Left renal cortex interstitium (tissue), 4 donors: ENCODE results near the gene TTN. TPM values are rescaled to one million over a fixed set of nuclear protein-coding genes. Genes with fewer than 3 reads are reported as not detected.

Source experiments
- DNase-seq, 4 donors: peaks; one replicate each; pipeline ENCODE4 v3.0.0-alpha.2; 2013; ENCODE audit warnings: low read depth in 4 of 4, low spot score in 2 of 4, missing footprints in 1 of 4
- polyA plus RNA-seq, 4 donors: library from polyadenylated mRNA; unstranded; fragments of 120-200 nt; gene quantifications; one replicate each; pipeline ENCODE4 v1.2.1, GENCODE V29; 2013; ENCODE audit not compliant: insufficient read length in 4 of 4

Gene TTN
- polyA plus RNA-seq, 4 donors = 0.72 to 1.4 (median 1.0) TPM

GRCh38 chr2:178756843-178757242 lies 50.4 kb downstream of the TTN start:
- no peak for DNase-seq

- no peak for DNase-seq
Measured at GRCh38 chr2:178756343-178756742, 50.9 kb downstream of the TTN start.

DNA sequence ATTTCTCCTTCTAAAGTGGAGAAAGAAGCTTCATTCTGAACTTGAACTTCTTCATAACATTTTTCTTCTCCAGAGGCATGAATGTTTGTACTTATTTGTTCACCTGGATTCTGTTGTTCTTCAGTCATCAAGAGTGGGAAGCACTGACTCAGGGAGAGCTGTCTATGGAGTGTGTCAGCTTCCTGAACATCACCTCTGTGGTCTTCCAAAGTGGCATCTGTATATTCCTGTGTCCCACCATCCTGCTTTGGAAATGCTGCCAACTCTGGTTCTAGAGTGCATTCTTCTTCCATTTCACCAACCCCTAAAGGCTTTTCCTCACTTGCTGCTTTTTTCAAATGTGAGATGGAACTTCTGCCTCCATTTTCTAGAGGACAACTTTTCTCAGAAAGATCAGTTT lies 59.5 kb downstream of the TTN start:
- no peak for DNase-seq

GRCh38 chr2:178734518-178734917 lies 72.7 kb downstream of the TTN start:
- DNase-seq = no peak

GRCh38 chr2:178733975-178734374 lies 73.2 kb downstream of the TTN start:
- DNase-seq = no peak

DNA sequence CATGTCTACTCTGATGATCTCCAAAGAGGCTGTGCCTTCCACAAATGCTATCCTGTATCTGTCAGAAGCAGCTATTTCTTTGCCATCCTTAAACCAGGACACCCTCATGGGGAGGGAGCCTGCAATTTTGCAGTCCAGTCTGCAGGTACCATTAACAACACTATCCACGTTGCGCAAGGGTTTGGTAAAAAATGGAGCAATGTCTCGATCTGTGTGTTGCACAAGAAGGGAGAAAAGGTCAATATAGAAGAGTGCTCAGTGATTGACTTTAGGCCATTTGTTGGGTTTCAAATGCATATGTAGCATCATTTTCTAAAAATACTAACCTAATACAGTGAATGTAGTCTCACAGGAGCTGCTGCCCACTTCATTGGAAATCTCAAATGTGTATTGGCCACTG lies 74.3 kb downstream of the TTN start:
- no peak for DNase-seq

DNA sequence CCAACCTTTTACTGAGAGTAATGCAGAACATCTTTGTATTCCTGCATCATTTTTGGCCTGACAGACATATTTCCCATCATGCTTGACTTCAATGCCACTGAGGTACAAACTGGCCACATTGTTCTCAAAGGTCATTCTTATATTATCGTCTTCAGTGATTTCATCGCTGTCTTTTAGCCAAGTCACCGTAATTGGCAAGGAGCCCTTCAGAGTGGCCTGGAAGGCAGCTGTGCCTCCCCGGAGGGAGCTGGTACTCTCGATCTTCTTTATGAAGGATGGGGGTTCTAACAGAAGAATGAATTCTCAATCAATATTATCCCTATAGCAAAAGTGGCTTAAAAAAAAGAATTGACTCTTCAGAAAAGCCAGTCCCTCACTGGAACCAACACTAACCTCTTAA lies 75.9 kb downstream of the TTN start:
- DNase-seq = no peak

DNA sequence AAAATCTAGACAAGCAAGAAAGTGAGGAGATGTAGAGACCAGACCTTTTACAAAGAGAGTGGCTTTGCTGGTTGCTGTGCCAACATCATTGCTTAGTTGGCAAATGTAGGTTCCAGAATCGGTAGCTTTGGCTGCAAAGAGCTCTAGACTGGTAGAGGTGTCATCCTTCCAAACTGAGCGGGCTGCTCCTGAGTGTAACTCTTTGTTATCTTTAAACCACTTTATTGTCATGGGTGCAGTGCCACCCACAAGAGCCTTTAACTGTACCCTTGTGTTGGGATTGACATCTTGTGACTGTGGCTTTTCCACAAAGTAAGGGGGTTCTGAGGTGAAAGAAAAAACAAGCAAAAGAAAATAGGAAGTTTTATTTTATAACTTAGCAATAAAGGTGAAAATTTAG lies 77.2 kb downstream of the TTN start:
- DNase-seq = no peak

DNA sequence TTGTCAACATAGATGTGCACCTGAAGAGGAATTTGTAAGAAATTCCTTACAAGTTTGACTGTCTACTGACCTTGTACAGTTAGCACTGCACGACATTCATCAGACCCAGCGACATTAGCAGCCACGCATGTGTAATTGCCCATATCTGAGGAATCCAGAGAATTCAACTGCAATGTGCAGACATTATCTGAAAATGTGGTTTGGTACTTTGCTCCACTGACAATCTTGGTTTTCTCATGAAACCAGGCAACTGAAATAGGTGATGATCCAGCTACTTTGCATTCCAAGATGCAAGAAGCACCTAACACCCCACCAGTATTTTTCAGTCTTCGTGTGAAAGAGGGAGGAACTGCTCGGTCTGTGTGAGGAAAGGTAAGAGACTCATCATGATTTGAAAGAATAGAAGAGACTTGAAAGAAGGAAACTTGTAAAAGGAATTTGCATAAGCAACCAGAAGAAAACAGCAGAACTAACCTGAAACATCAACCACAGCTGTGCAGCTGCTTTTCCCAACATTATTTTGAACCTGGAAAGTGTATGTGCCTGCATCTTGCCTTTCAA lies 83.4 kb downstream of the TTN start:
- no peak for DNase-seq

DNA sequence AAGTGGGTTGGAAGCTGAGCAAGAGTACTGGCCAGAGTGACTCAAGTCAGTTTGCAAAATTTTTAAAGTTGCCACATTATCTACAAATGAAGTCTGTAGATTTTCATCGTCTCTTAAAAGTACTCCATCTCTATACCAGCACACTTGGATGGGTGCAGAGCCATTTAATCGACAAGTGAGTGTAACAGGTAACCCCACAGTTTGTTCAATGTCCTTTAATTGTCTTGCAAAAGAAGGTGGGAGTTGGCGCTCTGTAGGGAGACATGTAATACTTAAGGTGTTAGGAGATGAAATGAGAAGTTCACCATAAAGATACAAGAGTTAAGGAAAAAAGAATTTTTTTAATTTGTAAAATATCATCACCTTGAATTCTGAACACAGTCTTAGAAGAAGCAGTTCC lies 84.9 kb downstream of the TTN start:
- no peak for DNase-seq

DNA sequence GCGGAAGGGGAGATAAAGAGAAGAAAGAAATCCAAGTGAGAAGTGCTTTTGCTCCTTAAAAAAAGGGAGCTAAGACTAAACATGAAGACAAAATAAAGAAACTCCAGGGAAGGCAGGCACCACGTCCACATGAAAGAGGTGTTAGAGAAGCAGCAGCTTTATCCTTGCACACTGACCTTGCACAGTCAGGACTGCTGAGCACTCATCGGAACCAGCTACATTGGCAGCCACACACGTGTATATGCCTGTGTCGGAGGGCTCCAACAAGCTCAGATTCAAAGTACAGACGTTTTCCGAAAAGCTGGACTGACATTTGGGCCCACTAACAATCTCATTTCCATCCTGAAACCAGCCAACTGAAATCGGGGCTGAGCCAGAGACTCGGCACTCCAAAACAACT lies 88.2 kb downstream of the TTN start:
- no peak for DNase-seq

DNA sequence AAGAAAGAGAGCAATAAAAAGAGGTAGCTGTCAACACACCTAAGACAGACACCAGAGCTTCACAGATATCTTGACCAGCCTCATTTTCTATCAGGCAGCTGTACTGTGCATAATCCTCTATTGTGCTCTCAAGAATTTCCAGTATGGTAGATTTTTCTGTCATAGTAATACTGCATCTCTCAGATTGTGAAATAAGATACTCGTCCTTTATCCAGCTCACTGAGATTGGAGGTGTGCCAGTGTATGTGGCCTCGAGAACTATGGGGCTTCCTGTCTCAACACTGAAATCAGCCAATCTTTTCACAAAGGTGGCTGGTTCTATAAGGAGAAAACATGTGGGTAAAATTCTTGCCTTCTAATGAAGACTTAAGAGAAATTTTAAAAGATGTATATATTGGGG lies 88.9 kb downstream of the TTN start:
- no peak for DNase-seq

DNA sequence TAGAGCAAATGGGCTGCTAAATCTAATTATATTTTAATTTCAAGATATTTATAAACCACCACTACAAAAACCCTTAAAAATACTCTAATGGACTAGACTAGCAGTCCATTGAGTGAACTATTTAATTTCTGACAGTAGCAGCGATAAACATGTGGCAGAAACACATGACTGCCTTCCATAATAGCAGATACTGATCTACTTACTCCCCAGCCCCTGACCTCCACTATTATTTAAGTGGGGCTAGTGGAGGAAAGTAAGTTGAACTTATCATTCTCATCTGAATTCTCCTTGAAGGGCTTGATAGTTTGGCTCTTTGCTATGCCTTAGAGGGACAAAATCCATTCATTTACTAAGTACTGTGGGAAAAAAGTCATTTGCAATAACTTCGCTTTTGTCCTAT lies 90.8 kb downstream of the TTN start:
- DNase-seq = no peak

- no peak for DNase-seq
Measured at GRCh38 chr2:178715366-178715765, 91.9 kb downstream of the TTN start.

- no peak for DNase-seq
Measured at GRCh38 chr2:178707476-178707875, 99.7 kb downstream of the TTN start.

DNA sequence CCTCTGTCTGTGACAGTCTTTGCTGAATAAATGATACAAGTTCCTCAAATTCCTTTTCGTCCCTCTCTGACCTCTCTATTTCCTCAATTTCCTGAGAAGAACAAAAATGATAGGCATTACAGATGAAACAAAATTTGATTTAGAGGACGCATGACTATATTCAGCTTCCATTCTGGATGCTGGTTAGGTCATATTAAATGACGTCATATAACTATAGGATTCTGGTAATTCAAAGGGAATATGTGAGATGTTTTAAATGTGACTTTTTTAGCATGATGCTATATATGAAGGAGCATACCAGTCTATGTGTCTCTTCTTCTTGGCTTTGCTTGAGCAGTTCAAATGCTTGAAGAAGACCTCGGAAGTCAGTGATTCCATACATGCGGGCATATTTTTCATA lies 102.3 kb downstream of the TTN start:
- no peak for DNase-seq

DNA sequence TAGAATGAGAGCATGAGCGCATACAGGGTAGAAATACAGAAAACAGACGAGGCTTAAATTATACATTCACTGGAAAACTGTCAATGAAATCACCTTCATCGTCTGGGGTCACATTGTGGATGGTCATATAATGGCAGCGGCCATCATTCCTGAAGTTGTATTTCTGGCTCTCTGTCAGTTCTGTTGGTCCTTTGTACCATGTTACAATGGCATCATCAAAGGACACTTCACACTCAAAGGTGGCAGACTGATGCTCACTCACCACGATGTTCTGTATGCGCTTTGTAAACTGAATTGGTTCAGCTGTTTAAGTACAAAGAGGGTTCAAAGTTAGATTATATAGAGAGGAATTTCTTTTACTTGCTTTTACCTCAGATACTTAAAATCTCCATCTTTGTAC lies 104.9 kb downstream of the TTN start:
- no peak for DNase-seq

DNA sequence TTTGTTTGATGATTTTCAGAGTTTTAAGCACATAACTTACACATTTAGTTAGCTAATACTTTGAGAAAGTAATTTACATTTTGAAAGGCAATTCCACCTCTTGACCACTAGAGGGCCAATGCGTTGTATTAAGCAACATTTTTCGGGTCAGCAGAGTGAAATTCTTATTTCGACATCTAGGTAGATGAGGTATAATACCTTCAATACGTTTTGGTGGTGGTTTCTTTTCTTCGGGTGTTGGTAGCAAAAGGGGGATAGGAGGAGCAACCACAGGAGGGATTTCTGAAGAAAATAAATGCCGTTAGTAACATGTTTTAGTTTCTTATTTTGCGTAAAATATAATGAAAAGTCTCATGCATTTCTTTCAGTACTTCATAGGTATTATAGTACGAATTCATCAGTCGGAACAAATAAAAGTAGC lies 106.3 kb downstream of the TTN start:
- no peak for DNase-seq

- no peak for DNase-seq
Measured at GRCh38 chr2:178700136-178700535, 107.1 kb downstream of the TTN start.

DNA sequence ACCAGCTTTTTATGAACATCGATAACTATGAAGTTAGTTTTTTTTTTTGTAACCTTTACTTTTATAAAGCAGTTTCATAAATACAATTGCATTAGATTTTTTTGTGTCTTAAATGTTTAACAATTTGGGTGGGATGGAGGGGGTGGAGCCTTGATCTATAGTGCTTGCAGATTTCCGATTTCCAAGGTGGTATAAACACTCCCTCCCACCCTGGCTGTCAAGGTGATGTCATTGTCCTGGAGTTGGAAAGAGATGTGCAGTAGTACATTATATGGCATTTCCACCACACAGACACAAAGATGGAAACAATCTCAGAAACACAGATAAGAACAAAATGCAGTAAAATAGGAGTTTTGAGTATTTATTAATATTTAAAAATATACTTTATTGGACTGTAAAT lies 114.4 kb downstream of the TTN start:
- no peak for DNase-seq

GRCh38 chr2:178689808-178690207 lies 117.4 kb downstream of the TTN start:
- no peak for DNase-seq

GRCh38 chr2:178683877-178684276 lies 123.3 kb downstream of the TTN start:
- no peak for DNase-seq

- DNase-seq = no peak
Measured at GRCh38 chr2:178681081-178681480, 126.1 kb downstream of the TTN start.
